Breast epithelium (tissue), 3 donors: ENCODE measurements around the gene ALOX15B.

Experiments
- POLR2A ChIP-seq: fragments of 450-650 bp; IDR thresholded peaks from one replicate; pipeline ENCODE4 v1.6.1; 2016; ENCODE audit warnings: antibody characterized with exemption, mild to moderate bottlenecking, moderate library complexity
- POLR2AphosphoS5 ChIP-seq, 3 donors: sonication (generic); formaldehyde crosslinking; IDR thresholded peaks; one replicate each; pipeline ENCODE4 v1.6.1; 2017; ENCODE audit warnings: antibody characterized with exemption in 3 of 3
- TF ChIP-seq, protein P1 (sequence below), 3 donors: fragments of 450-650 bp; IDR thresholded peaks; one replicate each; pipeline ENCODE4 v1.5.1; 2016 to 2017; ENCODE audit warnings: antibody characterized with exemption in 3 of 3, mild to moderate bottlenecking in 3 of 3, moderate library complexity in 3 of 3

DNA sequence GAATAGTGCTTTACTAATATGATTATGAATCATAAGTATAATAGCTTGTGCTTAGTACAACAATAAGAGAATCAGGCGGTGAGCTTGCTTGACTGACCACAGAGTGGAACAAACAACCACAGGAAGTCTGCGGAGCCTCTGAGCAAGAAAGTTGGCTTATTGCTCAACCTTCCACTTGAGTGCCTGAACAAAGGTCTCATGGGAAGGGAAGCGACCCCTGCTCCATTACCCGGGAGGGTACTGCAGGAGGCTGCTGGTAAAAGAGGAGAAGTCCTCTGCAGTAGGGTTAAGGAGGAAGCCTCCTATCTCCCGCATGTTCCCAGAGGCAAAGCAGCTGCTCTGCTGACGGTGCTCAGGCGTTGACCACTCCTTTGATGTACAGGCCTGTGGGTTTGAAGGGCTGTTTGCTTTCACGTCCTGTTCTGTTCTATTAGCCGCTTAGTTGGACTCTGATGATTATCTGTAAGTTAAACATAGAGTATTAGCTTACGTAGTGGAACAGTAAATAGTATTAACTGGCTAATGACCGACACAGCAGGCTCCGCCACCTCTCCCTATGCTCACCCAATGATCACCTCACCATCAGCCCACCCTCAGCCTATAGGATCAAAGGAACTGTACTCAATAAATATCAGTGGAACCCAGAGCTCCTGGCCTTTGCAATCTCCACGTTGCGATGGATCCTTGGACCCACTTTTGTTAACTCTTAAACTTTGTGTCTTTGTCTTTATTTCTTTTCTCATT lies 17.5 kb downstream of the ALOX15B start:
- TF ChIP-seq, protein P1, sequence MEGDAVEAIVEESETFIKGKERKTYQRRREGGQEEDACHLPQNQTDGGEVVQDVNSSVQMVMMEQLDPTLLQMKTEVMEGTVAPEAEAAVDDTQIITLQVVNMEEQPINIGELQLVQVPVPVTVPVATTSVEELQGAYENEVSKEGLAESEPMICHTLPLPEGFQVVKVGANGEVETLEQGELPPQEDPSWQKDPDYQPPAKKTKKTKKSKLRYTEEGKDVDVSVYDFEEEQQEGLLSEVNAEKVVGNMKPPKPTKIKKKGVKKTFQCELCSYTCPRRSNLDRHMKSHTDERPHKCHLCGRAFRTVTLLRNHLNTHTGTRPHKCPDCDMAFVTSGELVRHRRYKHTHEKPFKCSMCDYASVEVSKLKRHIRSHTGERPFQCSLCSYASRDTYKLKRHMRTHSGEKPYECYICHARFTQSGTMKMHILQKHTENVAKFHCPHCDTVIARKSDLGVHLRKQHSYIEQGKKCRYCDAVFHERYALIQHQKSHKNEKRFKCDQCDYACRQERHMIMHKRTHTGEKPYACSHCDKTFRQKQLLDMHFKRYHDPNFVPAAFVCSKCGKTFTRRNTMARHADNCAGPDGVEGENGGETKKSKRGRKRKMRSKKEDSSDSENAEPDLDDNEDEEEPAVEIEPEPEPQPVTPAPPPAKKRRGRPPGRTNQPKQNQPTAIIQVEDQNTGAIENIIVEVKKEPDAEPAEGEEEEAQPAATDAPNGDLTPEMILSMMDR (IDR thresholded peaks at IDR 0.05), result no peak
- no peak for TF ChIP-seq POLR2A
- TF ChIP-seq POLR2AphosphoS5 (IDR thresholded peaks at IDR 0.05), result peak in 1 of 3 donors; percentile 10
